Neural progenitor cell (in vitro differentiated cells): Measurements from ENCODE around the gene LCAT. TPM values are rescaled to one million over a fixed set of nuclear protein-coding genes. Genes with fewer than 3 reads are reported as not detected.

ENCODE experiments used
- DNase-seq: peaks from one replicate; pipeline ENCODE4 v3.0.0-alpha.2; 2016; ENCODE audit warnings: low spot score
- H2AFZ ChIP-seq: fragments of 200-600 bp; sonication (generic); replicated peaks from 2 replicates; pipeline ENCODE4 v1.6.1; 2016; ENCODE audit warnings: antibody characterized with exemption
- H3F3A ChIP-seq: fragments of 200-600 bp; sonication (generic); 2 replicates; pipeline ENCODE4 v1.6.1; 2016; ENCODE audit warnings: antibody characterized with exemption, low read depth
- H3K27ac ChIP-seq: fragments of 200-600 bp; sonication (generic); 2 replicates; pipeline ENCODE4 v1.5.1; 2016; ENCODE audit warnings: mild to moderate bottlenecking
- H3K27me3 ChIP-seq: fragments of 200-600 bp; sonication (generic); 2 replicates; pipeline ENCODE4 v1.6.1; 2016; ENCODE audit warnings: mild to moderate bottlenecking, moderate library complexity
- H3K36me3 ChIP-seq: fragments of 200-600 bp; sonication (generic); 2 replicates; pipeline ENCODE4 v1.5.1; 2016
- H3K4me1 ChIP-seq: fragments of 200-600 bp; sonication (generic); 2 replicates; pipeline ENCODE4 v1.6.1; 2016; ENCODE audit warnings: mixed run types
- H3K4me2 ChIP-seq: fragments of 200-600 bp; sonication (generic); 2 replicates; pipeline ENCODE4 v1.6.1; 2016
- H3K4me3 ChIP-seq: fragments of 200-600 bp; sonication (generic); 2 replicates; pipeline ENCODE4 v1.5.1; 2016
- H3K79me2 ChIP-seq: fragments of 200-600 bp; sonication (generic); 2 replicates; pipeline ENCODE4 v1.6.1; 2016; ENCODE audit warnings: low read depth
- H3K9ac ChIP-seq: fragments of 200-600 bp; sonication (generic); 2 replicates; pipeline ENCODE4 v1.6.1; 2016
- H3K9me3 ChIP-seq: fragments of 200-600 bp; sonication (generic); 2 replicates; pipeline ENCODE4 v1.5.1; 2016; ENCODE audit warnings: low read depth
- H4K20me1 ChIP-seq: fragments of 200-600 bp; sonication (generic); 2 replicates; pipeline ENCODE4 v1.6.1; 2016; ENCODE audit warnings: low read depth
- H3K27ac Mint-ChIP-seq: 3 replicates; pipeline ENCODE4 v1.8.0; 2021; ENCODE audit warnings: mixed read lengths
- H3K27me3 Mint-ChIP-seq: 2 replicates; pipeline ENCODE4 v1.8.0; 2022; ENCODE audit warnings: low read depth, mild to moderate bottlenecking, inconsistent platforms, moderate library complexity, mixed read lengths; ENCODE audit not compliant: insufficient read depth
- H3K36me3 Mint-ChIP-seq: 3 replicates; pipeline ENCODE4 v1.8.0; 2021; ENCODE audit warnings: mixed read lengths
- H3K4me1 Mint-ChIP-seq: 3 replicates; pipeline ENCODE4 v1.8.0; 2021; ENCODE audit warnings: mixed read lengths
- H3K4me3 Mint-ChIP-seq: 3 replicates; pipeline ENCODE4 v1.8.0; 2021; ENCODE audit warnings: mild to moderate bottlenecking, moderate library complexity, mixed read lengths
- H3K9me3 Mint-ChIP-seq: 3 replicates; pipeline ENCODE4 v1.8.0; 2020; ENCODE audit warnings: mixed read lengths
- EZH2 ChIP-seq: fragments of 200-600 bp; sonication (generic); IDR thresholded peaks from 2 replicates; pipeline ENCODE4 v1.6.1; 2017; ENCODE audit warnings: antibody characterized with exemption, mild to moderate bottlenecking, moderate library complexity
- EZH2phosphoT487 ChIP-seq: fragments of 200-600 bp; sonication (generic); IDR thresholded peaks from 2 replicates; pipeline ENCODE4 v1.6.1; 2017; ENCODE audit warnings: antibody characterized with exemption
- total RNA-seq: library from RNA; depleted of rRNA; stranded (reverse); fragments of >200 nt; gene quantifications from 2 replicates; pipeline ENCODE4 v1.2.3, GENCODE V29; 2015; ENCODE audit warnings: low replicate concordance
- TF ChIP-seq, protein P1 (sequence below): fragments of 200-600 bp; sonication (generic); IDR thresholded peaks from 2 replicates; pipeline ENCODE4 v1.5.1; 2017; ENCODE audit warnings: antibody characterized with exemption, mild to moderate bottlenecking

Gene LCAT
- total RNA-seq, 1 donor from 2014 or later = 1.5 TPM

DNA sequence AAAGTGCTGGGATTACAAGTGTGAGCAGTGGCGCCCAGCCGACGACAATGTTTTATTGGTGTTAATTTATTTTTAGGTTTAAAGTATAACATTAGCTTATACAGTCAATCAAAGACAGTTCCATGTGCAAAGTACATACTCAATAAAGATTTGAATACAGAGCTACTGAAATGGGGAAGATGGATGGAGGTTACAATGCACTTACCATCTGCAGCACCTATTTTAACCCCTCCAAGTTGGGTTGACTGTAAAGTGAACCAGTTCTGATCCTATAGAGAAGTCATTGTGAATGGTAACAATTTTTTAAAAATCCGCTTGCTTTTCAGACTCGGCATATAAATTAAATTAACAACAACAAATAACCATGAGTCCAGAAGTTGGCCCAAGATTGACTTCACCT is 51.5 kb downstream of the LCAT start:
- Histone ChIP-seq H4K20me1 (peaks cover 20% of the 10 kb centered on the region), H3K79me2 (peaks cover 42% of the 10 kb centered on the region), H3K9me3 (no peaks in the 10 kb centered on the region), H3K9ac (no peak overlapping the region), H3K4me3 (peak overlapping the region; percentile 99), H3K27ac (no peak overlapping the region), H3F3A (peaks cover 20% of the 10 kb centered on the region), H3K4me2 (peak overlapping the region; percentile 75), H3K27me3 (no peaks in the 10 kb centered on the region), H3K4me1 (peaks cover 21% of the 10 kb centered on the region), H2AFZ (no peak overlapping the region), H3K36me3 (no peaks in the 10 kb centered on the region)
- TF ChIP-seq EZH2 = no peak
- TF ChIP-seq, protein P1, sequence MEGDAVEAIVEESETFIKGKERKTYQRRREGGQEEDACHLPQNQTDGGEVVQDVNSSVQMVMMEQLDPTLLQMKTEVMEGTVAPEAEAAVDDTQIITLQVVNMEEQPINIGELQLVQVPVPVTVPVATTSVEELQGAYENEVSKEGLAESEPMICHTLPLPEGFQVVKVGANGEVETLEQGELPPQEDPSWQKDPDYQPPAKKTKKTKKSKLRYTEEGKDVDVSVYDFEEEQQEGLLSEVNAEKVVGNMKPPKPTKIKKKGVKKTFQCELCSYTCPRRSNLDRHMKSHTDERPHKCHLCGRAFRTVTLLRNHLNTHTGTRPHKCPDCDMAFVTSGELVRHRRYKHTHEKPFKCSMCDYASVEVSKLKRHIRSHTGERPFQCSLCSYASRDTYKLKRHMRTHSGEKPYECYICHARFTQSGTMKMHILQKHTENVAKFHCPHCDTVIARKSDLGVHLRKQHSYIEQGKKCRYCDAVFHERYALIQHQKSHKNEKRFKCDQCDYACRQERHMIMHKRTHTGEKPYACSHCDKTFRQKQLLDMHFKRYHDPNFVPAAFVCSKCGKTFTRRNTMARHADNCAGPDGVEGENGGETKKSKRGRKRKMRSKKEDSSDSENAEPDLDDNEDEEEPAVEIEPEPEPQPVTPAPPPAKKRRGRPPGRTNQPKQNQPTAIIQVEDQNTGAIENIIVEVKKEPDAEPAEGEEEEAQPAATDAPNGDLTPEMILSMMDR = no peak
- no peak for TF ChIP-seq EZH2phosphoT487
- Mint-ChIP-seq H3K4me1 (peaks cover 19% of the 10 kb centered on the region), H3K9me3 (no peaks in the 10 kb centered on the region), H3K4me3 (peak overlapping the region; percentile 87), H3K27ac (peak overlapping the region; percentile 58), H3K27me3 (no peaks in the 10 kb centered on the region), H3K36me3 (peaks cover 3% of the 10 kb centered on the region)
- DNase-seq = no peak

Other genes with a start within 250 kb of the LCAT start
- 13.2 and 21.4 TPM in 2 replicates for gene GFOD2, start 224.8 kb downstream of the LCAT start, total RNA-seq
- gene RANBP10, start 137.6 kb downstream of the LCAT start, total RNA-seq = 11.4 and 12.3 TPM in 2 replicates
- 2.8 and 2.9 TPM in 2 replicates for gene TSNAXIP1, start 137.2 kb downstream of the LCAT start, total RNA-seq
- gene THAP11, start 101.8 kb downstream of the LCAT start, total RNA-seq = 27.3 and 46.5 TPM in 2 replicates
- 133 and 221 TPM in 2 replicates for gene NUTF2, start 97.2 kb downstream of the LCAT start, total RNA-seq
- 36.2 and 60.4 TPM in 2 replicates for gene CENPT, start 96.4 kb downstream of the LCAT start, total RNA-seq
- gene EDC4, start 71.1 kb downstream of the LCAT start, total RNA-seq = 32.7 and 54.2 TPM in 2 replicates
- gene NRN1L, start 59.2 kb downstream of the LCAT start, total RNA-seq = 0.54 and 2.0 TPM in 2 replicates
- 13.1 and 30.4 TPM in 2 replicates for gene PSKH1, start 50.9 kb downstream of the LCAT start, total RNA-seq
- gene CTRL, start 12.3 kb downstream of the LCAT start, total RNA-seq = 0.40 and 0.45 TPM in 2 replicates
- 1.2 and 4.4 TPM in 2 replicates for gene PSMB10, start 7.3 kb downstream of the LCAT start, total RNA-seq
- 8.8 and 21.1 TPM in 2 replicates for gene SLC12A4, start 24.5 kb upstream of the LCAT start, total RNA-seq
- gene DPEP3, start 36.4 kb upstream of the LCAT start, total RNA-seq = 0.19 TPM in 1 of 2 replicates, not detected in the other
- gene DPEP2, start 55.4 kb upstream of the LCAT start, total RNA-seq = not detected in 2 replicates
- not detected in 2 replicates for gene DPEP2NB, start 71.8 kb upstream of the LCAT start, total RNA-seq
- 7.3 and 17.0 TPM in 2 replicates for gene DDX28, start 79.1 kb upstream of the LCAT start, total RNA-seq
- 22.7 and 22.9 TPM in 2 replicates for gene DUS2, start 79.2 kb upstream of the LCAT start, total RNA-seq
- gene NFATC3, start 141.2 kb upstream of the LCAT start, total RNA-seq = 34.2 and 43.1 TPM in 2 replicates